ENCODE results near the gene TBC1D10B.
"Not testable (repeated sequence)": the region's sequence is repeated elsewhere in the genome, so short reads cannot be mapped to it uniquely, and the experiment has no call there.

GRCh38 chr16:30310937-30311336 lies 59.4 kb downstream of the TBC1D10B start:
- TF ChIP-seq, protein P1, sequence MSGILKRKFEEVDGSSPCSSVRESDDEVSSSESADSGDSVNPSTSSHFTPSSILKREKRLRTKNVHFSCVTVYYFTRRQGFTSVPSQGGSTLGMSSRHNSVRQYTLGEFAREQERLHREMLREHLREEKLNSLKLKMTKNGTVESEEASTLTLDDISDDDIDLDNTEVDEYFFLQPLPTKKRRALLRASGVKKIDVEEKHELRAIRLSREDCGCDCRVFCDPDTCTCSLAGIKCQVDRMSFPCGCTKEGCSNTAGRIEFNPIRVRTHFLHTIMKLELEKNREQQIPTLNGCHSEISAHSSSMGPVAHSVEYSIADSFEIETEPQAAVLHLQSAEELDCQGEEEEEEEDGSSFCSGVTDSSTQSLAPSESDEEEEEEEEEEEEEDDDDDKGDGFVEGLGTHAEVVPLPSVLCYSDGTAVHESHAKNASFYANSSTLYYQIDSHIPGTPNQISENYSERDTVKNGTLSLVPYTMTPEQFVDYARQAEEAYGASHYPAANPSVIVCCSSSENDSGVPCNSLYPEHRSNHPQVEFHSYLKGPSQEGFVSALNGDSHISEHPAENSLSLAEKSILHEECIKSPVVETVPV (CRISPR knock-in tag; IDR thresholded peaks at IDR 0.05): not testable (repeated sequence)
- TF ChIP-seq CSDC2 (CRISPR knock-in tag; IDR thresholded peaks at IDR 0.05); PATZ1 (CRISPR knock-in tag; IDR thresholded peaks at IDR 0.05; ENCODE audit: borderline replicate concordance): not testable (repeated sequence)
- TF ChIP-seq, protein P2, sequence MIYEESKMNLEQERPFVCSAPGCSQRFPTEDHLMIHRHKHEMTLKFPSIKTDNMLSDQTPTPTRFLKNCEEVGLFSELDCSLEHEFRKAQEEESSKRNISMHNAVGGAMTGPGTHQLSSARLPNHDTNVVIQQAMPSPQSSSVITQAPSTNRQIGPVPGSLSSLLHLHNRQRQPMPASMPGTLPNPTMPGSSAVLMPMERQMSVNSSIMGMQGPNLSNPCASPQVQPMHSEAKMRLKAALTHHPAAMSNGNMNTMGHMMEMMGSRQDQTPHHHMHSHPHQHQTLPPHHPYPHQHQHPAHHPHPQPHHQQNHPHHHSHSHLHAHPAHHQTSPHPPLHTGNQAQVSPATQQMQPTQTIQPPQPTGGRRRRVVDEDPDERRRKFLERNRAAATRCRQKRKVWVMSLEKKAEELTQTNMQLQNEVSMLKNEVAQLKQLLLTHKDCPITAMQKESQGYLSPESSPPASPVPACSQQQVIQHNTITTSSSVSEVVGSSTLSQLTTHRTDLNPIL (CRISPR knock-in tag; IDR thresholded peaks at IDR 0.05; ENCODE audit: low read depth): not testable (repeated sequence)

Measured in SK-N-SH treated with all-trans-retinoic acid at 6 μM for 48 hours (cell line).